K562 (cell line): ENCODE results near the gene KCNMB4. TPM values are rescaled to one million over a fixed set of nuclear protein-coding genes. Genes with fewer than 3 reads are reported as not detected.
A peak's percentile ranks its signal among the peaks of the same experiment; 100 is the strongest.

Source experiments
- ATAC-seq: fragments of 200-7000 bp; cut with Tn5 transposase; 3 replicates; pipeline ENCODE4 v1.9.1; 2020; ENCODE audit warnings: moderate library complexity
- BruUV-seq: library from RNA; stranded (reverse); fragments of 400-500 nt; replicated peaks from 2 replicates; lab custom pipeline; 2021; lab: Mats Ljungman, UMichigan
- CTCF ChIA-PET: fragments of 300-600 bp; formaldehyde crosslinking; extraction: SDS; loops from one replicate; lab custom pipeline; 2021; ENCODE audit warnings: low intra/inter-chr PET ratio; lab: Yijun Ruan, JAX
- POLR2A ChIA-PET: fragments of 300-600, 350-650 bp; sonication (Branson Sonifier 250); formaldehyde crosslinking; extraction: SDS; loops from one replicate; lab custom pipeline; 2021; ENCODE audit warnings: antibody characterized with exemption, inconsistent platforms; lab: Yijun Ruan, JAX
- DNase-seq, 4 experiments: peaks; one replicate each; pipeline versions ENCODE4 v3.0.0 to v3.0.0-alpha.2; 2011 to 2018; ENCODE audit warnings: low spot score in 3 of 4, mixed read lengths in 3 of 4; ENCODE audit errors: extremely low read depth in 1 of 4
- FAIRE-seq: peaks from 2 replicates; lab custom pipeline; 2011; peaks lifted over from hg19 to GRCh38; lab: Jason Lieb, UNC
- H2AFZ ChIP-seq: 2 replicates; pipeline ENCODE4 v1.6.0; 2011; ENCODE audit warnings: low read depth, low read length, control low read depth, inconsistent platforms
- H3K27ac ChIP-seq: fragments of 200-600 bp; 3 replicates; pipeline ENCODE4 v1.8.0; 2011; ENCODE audit warnings: low read depth, mild to moderate bottlenecking, control low read depth, inconsistent platforms, low read length, moderate library complexity, mixed read lengths; ENCODE audit errors: extremely low read depth
- H3K27me3 ChIP-seq, 2 experiments: fragments of 300-600 bp in 1 of 2; 2 replicates in 1 of 2; 3 replicates in 1 of 2; pipeline versions ENCODE4 v1.6.0 to v1.8.0; 2011; ENCODE audit warnings: inconsistent platforms in 2 of 2, low read length in 2 of 2, mild to moderate bottlenecking in 1 of 2, mixed read lengths in 1 of 2, moderate library complexity in 1 of 2; ENCODE audit not compliant: control insufficient read depth in 2 of 2, insufficient read depth in 2 of 2
- H3K36me3 ChIP-seq: fragments of 300-600 bp; 3 replicates; pipeline ENCODE4 v1.8.0; 2011; ENCODE audit warnings: mild to moderate bottlenecking, low read length, inconsistent platforms; ENCODE audit not compliant: control insufficient read depth, insufficient read depth
- H3K4me1 ChIP-seq, 2 experiments: fragments of 200-600 bp in 1 of 2; replicated peaks in 1 of 2; 2 replicates in 1 of 2; 3 replicates in 1 of 2; pipeline versions ENCODE4 v1.5.1 to v1.8.0; 2011; ENCODE audit warnings: inconsistent platforms in 2 of 2, low read length in 2 of 2, mild to moderate bottlenecking in 1 of 2, mixed read lengths in 1 of 2, moderate library complexity in 1 of 2; ENCODE audit not compliant: control insufficient read depth in 2 of 2, insufficient read depth in 2 of 2
- H3K4me2 ChIP-seq: 2 replicates; pipeline ENCODE4 v1.6.1; 2011; ENCODE audit warnings: low read length, control low read depth, inconsistent platforms, mixed read lengths; ENCODE audit not compliant: insufficient read depth
- H3K4me3 ChIP-seq: fragments of 200-600 bp; sonication (generic), shearing (Covaris generic); 2 replicates; pipeline ENCODE4 v1.5.1; 2016; ENCODE audit warnings: control low read depth, inconsistent platforms
- H3K79me2 ChIP-seq: fragments of 200-600 bp; 3 replicates; pipeline ENCODE4 v1.8.0; 2011; ENCODE audit warnings: low read length, inconsistent platforms; ENCODE audit not compliant: control insufficient read depth, insufficient read depth
- H3K9ac ChIP-seq, 2 experiments: 2 replicates each; pipeline versions ENCODE4 v1.6.0 to v1.6.1; 2011; ENCODE audit warnings: low read depth in 2 of 2, low read length in 2 of 2, control low read depth in 1 of 2, inconsistent platforms in 1 of 2, mild to moderate bottlenecking in 1 of 2, mixed read lengths in 1 of 2; ENCODE audit not compliant: insufficient read depth in 1 of 2
- H3K9me1 ChIP-seq: one replicate; pipeline ENCODE4 v1.6.0; 2011; ENCODE audit warnings: inconsistent platforms, mild to moderate bottlenecking, low read length, moderate library complexity; ENCODE audit not compliant: control insufficient read depth, insufficient read depth
- H3K9me3 ChIP-seq: replicated peaks from 2 replicates; pipeline ENCODE4 v1.5.1; 2011; ENCODE audit warnings: low read depth, low read length, inconsistent platforms; ENCODE audit not compliant: control insufficient read depth, insufficient read depth
- H4K20me1 ChIP-seq: replicated peaks from 2 replicates; pipeline ENCODE4 v1.6.1; 2011; ENCODE audit warnings: low read length, inconsistent platforms, mixed read lengths; ENCODE audit not compliant: control insufficient read depth, insufficient read depth
- CBFA2T3 ChIP-seq: fragments of 450-650 bp; IDR thresholded peaks from 2 replicates; pipeline ENCODE4 v1.6.1; 2017
- RNF2 ChIP-seq: sonication (generic); IDR thresholded peaks from 2 replicates; pipeline ENCODE4 v1.6.1; 2016
- ZNF134 ChIP-seq: fragments of 250-450 bp; sonication (Bioruptor Pico); conservative IDR thresholded peaks from 2 replicates; pipeline ENCODE4 v1.4.0; 2020
- ZSCAN29 ChIP-seq: fragments of 450-650 bp; IDR thresholded peaks from 2 replicates; pipeline ENCODE4 v1.6.1; 2017
- WGBS: fragments of 100-300 bp; shearing (Covaris generic); methylation state at CpG from one replicate; pipeline ENCODE4 v1.1.6; 2016; ENCODE audit warnings: low coverage, mixed read lengths; ENCODE audit not compliant: insufficient coverage; ENCODE audit errors: missing lambda C conversion rate; 5-methylcytosine and 5-hydroxymethylcytosine counted together
- in situ Hi-C: fragments of 300-500 bp; cut with MboI; formaldehyde crosslinking; loops from 4 replicates; pipeline ENCODE4 v1.15.0; 2018; ENCODE audit warnings: inconsistent platforms, mixed read lengths
- intact Hi-C: fragments of 100-400 bp; cut with micrococcal nuclease; formaldehyde crosslinking; loops from 2 replicates; pipeline ENCODE4 v1.14.2; 2022
- polyA plus RNA-seq, 8 experiments: library from polyadenylated mRNA; depleted of rRNA in 4 of 8; stranded (reverse) in 5 of 8; unstranded in 3 of 8; fragments of >200 nt; fragmentation: Nextera tagmentation in 2 of 8; fragmentation: Illumina TruSeq in 1 of 8; extraction: Ambion mirVana in 2 of 8; extraction: Trizol in 1 of 8; gene quantifications; 2 replicates each; pipeline versions ENCODE4 v1.2.1 to v1.2.3, GENCODE V29; 2011 to 2014; ENCODE audit warnings: inconsistent platforms in 1 of 8, missing spikeins in 1 of 8
- total RNA-seq, 7 experiments: library from RNA; depleted of rRNA in 6 of 7; stranded (reverse); fragments of >200 nt in 6 of 7; fragmentation: Illumina TruSeq in 2 of 7; extraction: Trizol in 2 of 7; gene quantifications; 2 replicates each; pipeline versions ENCODE4 v1.2.1 to v1.2.3, GENCODE V29; 2011 to 2021; ENCODE audit warnings: low replicate concordance in 1 of 7

Gene KCNMB4
- total and polyA plus RNA-seq, 9 of the 15 experiments (the other 6 are each of a cell fraction or from before 2014, with no cell fraction given): 0.01 to 0.14 (median 0.06) TPM; not detected in 1

GRCh38 chr12:70408004-70408790 lies 42.1 kb downstream of the KCNMB4 start:
- ATAC-seq (peak; percentile 35; the same call in 1 of the 3 replicates), FAIRE-seq (no peak), DNase-seq (no peak)
- Histone ChIP-seq H3K27me3 (peaks cover 14 to 26% of the 10 kb centered on the region in 2 experiments), H3K9ac (no peak overlapping the region), H3K4me3 (no peak overlapping the region), H4K20me1 (no peaks in the 10 kb centered on the region), H3K27ac (no peak overlapping the region), H3K36me3 (no peaks in the 10 kb centered on the region), H3K9me3 (no peaks in the 10 kb centered on the region), H3K9me1 (no peaks in the 10 kb centered on the region), H2AFZ (no peak overlapping the region), H3K79me2 (no peaks in the 10 kb centered on the region), H3K4me1 (no peaks in the 10 kb centered on the region), H3K4me2 (no peak overlapping the region)
- in situ Hi-C loops (no loop called here), intact Hi-C loops (loop anchor here (10.0 kb wide), 1 partner anchor 147 kb away; no protein-coding TSS in a partner anchor)
- no TSS peak for BruUV-seq
- TF ChIP-seq RNF2 (0 out of 2 replicates have a peak, but pooled peaks have one; percentile 9), ZSCAN29 (no peak)
- 2% methylated on average over 16 of the region's 16 CpGs for WGBS
- CTCF ChIA-PET: no interaction called here
- POLR2A ChIA-PET: interaction anchor here (1.2 kb wide), 1 partner anchor 9 kb away, joined by 4 read pairs; no protein-coding TSS in a partner anchor

GRCh38 chr12:70415987-70416386 lies 49.9 kb downstream of the KCNMB4 start:
- CTCF ChIA-PET: no interaction called here
- POLR2A ChIA-PET: interaction anchor here (0.7 to 1.6 kb wide), 2 partner anchors 8 to 11 kb away, joined by 3 to 5 read pairs; no protein-coding TSS in a partner anchor
- in situ Hi-C loops: no loop called here
- BruUV-seq: no TSS peak
- intact Hi-C loops: no loop called here
- Histone ChIP-seq H3K27me3 (peaks cover 0 to 2% of the 10 kb centered on the region in 2 experiments; a peak in 2 of 5 replicates), H3K79me2 (no peaks in the 10 kb centered on the region), H4K20me1 (no peaks in the 10 kb centered on the region)
- no peak for FAIRE-seq
- TF ChIP-seq CBFA2T3 (no peak), ZNF134 (CRISPR knock-in tag) (no peak)
- TF ChIP-seq, all 486 proteins: peak for 0
- Histone ChIP-seq H3K27ac (no peak overlapping the region), H2AFZ (no peak overlapping the region), H3K9me3 (no peaks in the 10 kb centered on the region), H3K4me1 (no peaks in the 10 kb centered on the region), H3K4me2 (no peak overlapping the region), H3K4me3 (no peak overlapping the region), H3K9ac (no peak overlapping the region), H3K36me3 (no peaks in the 10 kb centered on the region), H3K9me1 (no peaks in the 10 kb centered on the region)
- ATAC-seq: no peak
- 0% methylated on average over 1 of the region's 1 CpG for WGBS
- no peak for DNase-seq
